ENCODE data around the gene ACTR2. TPM values are rescaled to one million over a fixed set of nuclear protein-coding genes. Genes with fewer than 3 reads are reported as not detected.
A peak's percentile ranks its signal among the peaks of the same experiment; 100 is the strongest.

The ACTR2 gene
- total RNA-seq, 1 experiment from 2014 or later, result 246 TPM

DNA sequence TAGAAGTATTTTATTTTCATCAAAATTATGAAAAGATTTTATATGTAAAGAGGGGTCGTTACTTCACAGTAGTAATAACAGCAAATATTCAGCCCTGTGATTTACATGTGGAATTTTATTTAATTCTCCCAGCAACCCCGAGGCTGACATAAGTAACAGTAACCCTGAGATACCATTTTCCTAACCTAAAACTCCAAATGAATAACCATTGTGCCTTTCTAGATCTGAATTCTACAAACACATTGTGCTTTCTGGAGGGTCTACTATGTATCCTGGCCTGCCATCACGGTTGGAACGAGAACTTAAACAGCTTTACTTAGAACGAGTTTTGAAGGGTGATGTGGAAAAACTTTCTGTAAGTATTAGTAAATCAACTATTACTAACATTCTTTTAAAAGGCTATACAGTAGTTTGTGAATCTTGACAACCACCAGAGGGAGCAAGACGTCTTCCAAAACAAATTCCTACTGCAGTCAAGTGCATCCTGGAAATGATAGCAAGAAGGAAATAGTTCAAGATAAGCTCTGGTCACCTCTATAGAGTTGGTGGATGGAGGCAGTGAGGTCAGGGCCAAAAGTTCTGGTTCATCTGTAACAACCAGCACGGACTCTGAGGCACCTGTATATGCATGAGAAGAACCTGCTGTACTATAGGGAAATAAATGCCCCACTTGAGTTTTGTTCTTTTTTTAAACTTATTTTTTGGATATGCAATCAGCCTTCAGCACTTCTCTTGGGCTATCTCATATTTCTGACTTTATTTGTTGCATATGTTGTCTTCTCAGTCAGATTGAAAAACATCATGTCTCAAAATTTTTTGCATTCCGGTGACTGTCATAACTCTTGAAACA lies 37.4 kb downstream of the ACTR2 start:
- no peak overlapping the region for H3K4me3 ChIP-seq
- H3K4me1 ChIP-seq (replicated peaks; ENCODE audit: insufficient read depth), result peaks cover 9% of the 10 kb centered on the region; the same call in 1 of the 2 replicates
- no peak overlapping the region for H3K4me2 ChIP-seq
- no TSS peak for BruUV-seq (replicated peaks)
- ChIA-PET CTCF (interaction anchor here (0.6 to 1.1 kb wide), 6 partner anchors 211 to 1322 kb away, joined by 3 to 5 read pairs (median 4); no protein-coding TSS in a partner anchor), POLR2A (ENCODE audit: unreplicated experiment) (no interaction called here)
- TF ChIP-seq, protein P1, sequence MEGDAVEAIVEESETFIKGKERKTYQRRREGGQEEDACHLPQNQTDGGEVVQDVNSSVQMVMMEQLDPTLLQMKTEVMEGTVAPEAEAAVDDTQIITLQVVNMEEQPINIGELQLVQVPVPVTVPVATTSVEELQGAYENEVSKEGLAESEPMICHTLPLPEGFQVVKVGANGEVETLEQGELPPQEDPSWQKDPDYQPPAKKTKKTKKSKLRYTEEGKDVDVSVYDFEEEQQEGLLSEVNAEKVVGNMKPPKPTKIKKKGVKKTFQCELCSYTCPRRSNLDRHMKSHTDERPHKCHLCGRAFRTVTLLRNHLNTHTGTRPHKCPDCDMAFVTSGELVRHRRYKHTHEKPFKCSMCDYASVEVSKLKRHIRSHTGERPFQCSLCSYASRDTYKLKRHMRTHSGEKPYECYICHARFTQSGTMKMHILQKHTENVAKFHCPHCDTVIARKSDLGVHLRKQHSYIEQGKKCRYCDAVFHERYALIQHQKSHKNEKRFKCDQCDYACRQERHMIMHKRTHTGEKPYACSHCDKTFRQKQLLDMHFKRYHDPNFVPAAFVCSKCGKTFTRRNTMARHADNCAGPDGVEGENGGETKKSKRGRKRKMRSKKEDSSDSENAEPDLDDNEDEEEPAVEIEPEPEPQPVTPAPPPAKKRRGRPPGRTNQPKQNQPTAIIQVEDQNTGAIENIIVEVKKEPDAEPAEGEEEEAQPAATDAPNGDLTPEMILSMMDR (conservative IDR thresholded peaks at IDR 0.05), result peak; percentile 92
- no peak for TF ChIP-seq EZH2 (IDR thresholded peaks at IDR 0.05; ENCODE audit: low read depth)
- peaks cover 18% of the 10 kb centered on the region for H3K79me2 ChIP-seq (ENCODE audit: low read depth)
- H3K9me2 ChIP-seq (ENCODE audit: insufficient read depth), result no peaks in the 10 kb centered on the region
- intact Hi-C loops (cut with micrococcal nuclease; ENCODE audit: unreplicated experiment), result loop anchor here (1.0 to 2.0 kb wide), 4 partner anchors 118 to 308 kb away; partner anchors contain the start of gene SPRED2
- peaks cover 22% of the 10 kb centered on the region for H4K20me1 ChIP-seq (ENCODE audit: insufficient read depth)
- H3K27me3 ChIP-seq (ENCODE audit: insufficient read depth, low read depth), result no peaks in the 10 kb centered on the region
- peaks cover 23% of the 10 kb centered on the region for H3K36me3 ChIP-seq (ENCODE audit: low read depth)
- no peak overlapping the region for H3K27ac ChIP-seq
- H3K9me3 ChIP-seq (ENCODE audit: insufficient read depth, low read depth), result no peaks in the 10 kb centered on the region
- peaks cover 35% of the 10 kb centered on the region for H3F3A ChIP-seq (ENCODE audit: insufficient read depth, low read depth)
- DNase-seq, result peak; percentile 38 to 76
- H2AFZ ChIP-seq, result no peak overlapping the region

GRCh38 chr2:65265671-65266045 lies 38.0 kb downstream of the ACTR2 start:
- H3K9me3 ChIP-seq (ENCODE audit: insufficient read depth, low read depth), result no peaks in the 10 kb centered on the region
- no TSS peak for BruUV-seq (replicated peaks)
- no peak overlapping the region for H3K4me3 ChIP-seq
- peaks cover 35% of the 10 kb centered on the region for H3F3A ChIP-seq (ENCODE audit: insufficient read depth, low read depth)
- H3K79me2 ChIP-seq (ENCODE audit: low read depth), result peaks cover 14% of the 10 kb centered on the region
- no peak overlapping the region for H3K4me2 ChIP-seq
- DNase-seq, result no peak
- TF ChIP-seq, protein P1 (conservative IDR thresholded peaks at IDR 0.05), result no peak
- TF ChIP-seq EZH2 (IDR thresholded peaks at IDR 0.05; ENCODE audit: low read depth), result no peak
- H3K27me3 ChIP-seq (ENCODE audit: insufficient read depth, low read depth), result no peaks in the 10 kb centered on the region
- peaks cover 9% of the 10 kb centered on the region; the same call in 1 of the 2 replicates for H3K4me1 ChIP-seq (replicated peaks; ENCODE audit: insufficient read depth)
- intact Hi-C loops (cut with micrococcal nuclease; ENCODE audit: unreplicated experiment), result loop anchor here (1.0 to 2.0 kb wide), 4 partner anchors 117 to 308 kb away; partner anchors contain the start of gene SPRED2
- no peak overlapping the region for H3K27ac ChIP-seq
- H3K36me3 ChIP-seq (ENCODE audit: low read depth), result peaks cover 23% of the 10 kb centered on the region
- peaks cover 17% of the 10 kb centered on the region for H4K20me1 ChIP-seq (ENCODE audit: insufficient read depth)
- H3K9me2 ChIP-seq (ENCODE audit: insufficient read depth), result no peaks in the 10 kb centered on the region
- no peak overlapping the region for H2AFZ ChIP-seq
- ChIA-PET POLR2A (ENCODE audit: unreplicated experiment) (no interaction called here), CTCF (interaction anchor here (0.6 to 1.1 kb wide), 4 partner anchors 297 to 637 kb away, joined by 3 to 5 read pairs (median 4); no protein-coding TSS in a partner anchor)

DNA sequence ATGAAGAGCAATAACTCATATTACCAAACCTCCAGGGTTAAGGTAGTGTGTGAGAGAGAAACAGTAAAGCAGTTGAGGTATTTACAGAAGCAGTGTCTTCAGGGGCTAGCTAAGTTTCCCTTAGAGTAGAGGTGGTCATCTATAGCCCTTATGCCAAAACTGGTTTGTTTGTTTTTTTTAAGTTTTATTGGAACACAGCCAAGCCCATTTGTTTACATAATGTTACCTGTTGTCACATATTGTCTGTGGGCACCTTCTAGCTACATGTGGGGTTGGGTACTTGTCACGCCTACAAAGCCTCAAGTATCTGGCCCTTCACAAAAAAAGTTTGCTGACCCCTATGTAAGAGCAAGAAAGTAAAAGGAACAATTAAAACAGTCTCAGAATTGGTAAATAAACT lies 39.4 kb downstream of the ACTR2 start:
- no TSS peak for BruUV-seq (replicated peaks)
- Histone ChIP-seq H3K4me2 (no peak overlapping the region), H3K9me2 (ENCODE audit: insufficient read depth) (no peaks in the 10 kb centered on the region), H3K9me3 (ENCODE audit: insufficient read depth, low read depth) (no peaks in the 10 kb centered on the region), H3F3A (ENCODE audit: insufficient read depth, low read depth) (peaks cover 34% of the 10 kb centered on the region), H3K4me1 (replicated peaks; ENCODE audit: insufficient read depth) (peaks cover 9% of the 10 kb centered on the region; the same call in 1 of the 2 replicates), H3K27ac (0 out of 2 replicates have a peak overlapping the region, but pooled peaks have one; percentile 1), H3K27me3 (ENCODE audit: insufficient read depth, low read depth) (no peaks in the 10 kb centered on the region), H4K20me1 (ENCODE audit: insufficient read depth) (peaks cover 13% of the 10 kb centered on the region), H3K79me2 (ENCODE audit: low read depth) (peaks cover 9% of the 10 kb centered on the region), H2AFZ (no peak overlapping the region), H3K4me3 (no peak overlapping the region), H3K36me3 (ENCODE audit: low read depth) (peaks cover 24% of the 10 kb centered on the region)
- intact Hi-C loops (cut with micrococcal nuclease; ENCODE audit: unreplicated experiment), result no loop called here
- ChIA-PET POLR2A (ENCODE audit: unreplicated experiment) (no interaction called here), CTCF (no interaction called here)
- no peak for TF ChIP-seq EZH2 (IDR thresholded peaks at IDR 0.05; ENCODE audit: low read depth)
- TF ChIP-seq, protein P1 (conservative IDR thresholded peaks at IDR 0.05), result no peak
- DNase-seq, result no peak
